ENCODE measurements around the gene TMC5. TPM values are rescaled to one million over a fixed set of nuclear protein-coding genes. Genes with fewer than 3 reads are reported as not detected.

The TMC5 gene, protein sequence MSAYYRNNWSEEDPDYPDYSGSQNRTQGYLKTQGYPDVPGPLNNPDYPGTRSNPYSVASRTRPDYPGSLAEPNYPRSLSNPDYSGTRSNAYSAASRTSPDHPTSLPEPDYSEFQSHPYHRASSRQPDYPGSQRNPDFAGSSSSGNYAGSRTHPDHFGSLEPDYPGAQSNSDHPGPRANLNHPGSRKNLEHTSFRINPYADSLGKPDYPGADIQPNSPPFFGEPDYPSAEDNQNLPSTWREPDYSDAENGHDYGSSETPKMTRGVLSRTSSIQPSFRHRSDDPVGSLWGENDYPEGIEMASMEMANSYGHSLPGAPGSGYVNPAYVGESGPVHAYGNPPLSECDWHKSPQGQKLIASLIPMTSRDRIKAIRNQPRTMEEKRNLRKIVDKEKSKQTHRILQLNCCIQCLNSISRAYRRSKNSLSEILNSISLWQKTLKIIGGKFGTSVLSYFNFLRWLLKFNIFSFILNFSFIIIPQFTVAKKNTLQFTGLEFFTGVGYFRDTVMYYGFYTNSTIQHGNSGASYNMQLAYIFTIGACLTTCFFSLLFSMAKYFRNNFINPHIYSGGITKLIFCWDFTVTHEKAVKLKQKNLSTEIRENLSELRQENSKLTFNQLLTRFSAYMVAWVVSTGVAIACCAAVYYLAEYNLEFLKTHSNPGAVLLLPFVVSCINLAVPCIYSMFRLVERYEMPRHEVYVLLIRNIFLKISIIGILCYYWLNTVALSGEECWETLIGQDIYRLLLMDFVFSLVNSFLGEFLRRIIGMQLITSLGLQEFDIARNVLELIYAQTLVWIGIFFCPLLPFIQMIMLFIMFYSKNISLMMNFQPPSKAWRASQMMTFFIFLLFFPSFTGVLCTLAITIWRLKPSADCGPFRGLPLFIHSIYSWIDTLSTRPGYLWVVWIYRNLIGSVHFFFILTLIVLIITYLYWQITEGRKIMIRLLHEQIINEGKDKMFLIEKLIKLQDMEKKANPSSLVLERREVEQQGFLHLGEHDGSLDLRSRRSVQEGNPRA
- total RNA-seq: not detected in 2 replicates

DNA sequence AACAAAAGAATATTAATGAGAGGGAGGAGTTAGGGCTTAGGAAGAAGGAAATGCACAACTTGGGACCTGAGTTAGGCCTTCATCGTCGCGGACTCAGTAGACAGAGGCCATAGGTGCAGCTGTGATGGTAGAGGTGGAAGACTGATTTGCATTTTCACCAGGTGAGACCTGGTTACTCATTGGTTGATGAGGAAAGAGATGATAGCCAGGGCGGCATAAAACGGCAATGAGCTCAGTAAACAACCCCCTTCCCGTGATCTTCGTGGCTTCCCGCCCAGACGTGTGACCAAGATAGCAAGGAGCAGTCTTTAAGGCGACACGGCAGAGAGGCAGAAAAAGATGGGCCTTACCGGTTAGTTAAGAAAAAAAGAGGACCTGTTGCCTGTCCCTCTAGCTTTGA is at the start of gene TMC5:
TSS of gene TMC5 (plus strand) at position 244 of the 400 bp plus-strand sequence. CDS start 22,156 bp downstream, outside the sequence.

DNA sequence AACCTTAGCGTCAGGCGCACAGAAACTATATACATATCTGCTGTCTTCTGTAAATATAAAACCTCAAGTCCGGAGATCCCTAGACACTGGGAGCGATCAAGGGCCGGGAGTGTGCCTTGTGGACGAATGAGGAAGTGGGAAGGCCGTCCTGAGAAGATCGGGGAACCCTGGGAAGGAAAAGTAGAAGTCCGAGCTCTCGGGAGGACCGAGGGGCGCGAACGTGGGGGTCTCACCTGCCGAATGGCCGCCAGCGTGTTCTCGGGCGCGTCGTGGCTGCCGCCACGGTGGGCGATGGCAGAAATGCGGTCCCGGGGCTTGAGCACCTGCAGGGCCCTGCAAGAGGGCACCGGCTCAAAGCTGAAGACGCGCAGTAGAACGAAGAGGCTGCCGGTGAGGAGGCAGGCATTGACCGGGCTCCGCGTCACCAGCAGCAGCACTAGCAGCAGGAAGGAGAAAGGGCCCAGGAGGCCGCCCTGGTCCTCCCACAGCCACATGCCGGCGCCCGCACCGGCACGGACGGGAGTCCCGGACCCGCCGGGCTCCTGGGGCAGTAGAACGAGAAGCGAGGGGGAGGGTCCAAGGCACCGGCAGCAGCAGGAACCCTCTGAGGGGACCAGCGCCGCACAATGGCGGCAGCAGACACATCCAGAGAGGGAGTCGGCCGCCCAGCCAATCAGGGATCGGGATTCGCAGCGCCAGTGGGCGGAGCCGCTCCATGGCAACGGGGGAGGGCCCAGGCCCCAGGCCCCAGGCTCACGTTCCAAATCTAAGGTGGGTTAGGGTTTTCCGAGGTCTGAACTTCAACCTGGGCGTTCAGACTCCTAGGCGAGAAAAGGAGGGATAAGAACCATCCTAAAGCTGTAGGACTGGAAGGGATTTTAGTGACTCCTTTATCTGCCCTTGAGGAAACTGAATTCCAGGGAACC is 104.1 kb downstream of the TMC5 start, which contains the start of gene GDE1:
TSS of gene GDE1 (minus strand) at position 628 of the 926 bp plus-strand sequence. CDS start at position 494, 134 bp downstream.

DNA sequence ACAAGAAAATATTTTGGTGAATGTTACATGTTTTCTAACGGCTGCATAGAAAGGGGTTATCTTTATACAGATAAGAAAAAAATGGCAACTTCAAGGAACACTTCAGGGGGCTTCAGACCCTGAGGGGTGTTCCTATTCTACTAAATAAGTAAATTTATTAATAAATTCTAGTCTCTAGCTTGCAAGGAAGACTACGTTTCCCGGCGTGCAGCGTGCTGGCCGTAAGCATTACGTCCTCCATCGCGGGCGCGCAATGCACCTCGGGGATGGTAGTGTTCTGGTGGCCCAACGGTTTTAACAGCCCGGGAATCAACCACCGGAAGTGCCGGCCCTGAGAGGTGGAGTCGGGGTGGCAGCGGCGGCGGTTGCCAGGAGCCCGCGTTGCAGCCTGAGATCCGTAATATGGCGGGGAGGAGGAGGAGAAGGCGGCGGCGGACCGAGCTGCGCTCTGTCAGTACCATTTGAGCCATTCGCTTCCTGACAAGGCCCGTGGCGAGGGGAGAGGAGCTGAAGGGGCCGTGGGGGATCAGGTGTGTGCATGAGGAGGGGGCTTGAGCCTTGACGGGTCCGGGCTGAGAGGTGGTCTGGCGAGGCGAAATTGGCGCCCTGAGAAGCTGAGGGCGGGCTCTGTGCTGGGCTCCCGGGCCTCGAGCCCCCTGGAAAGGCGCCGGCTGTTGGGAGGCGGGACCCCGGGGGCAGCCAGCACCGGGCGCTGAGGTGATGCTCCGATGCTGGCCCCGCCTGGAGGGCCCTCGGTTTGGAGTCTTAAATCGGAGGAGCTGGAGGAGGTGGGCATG is 106.1 kb downstream of the TMC5 start, which contains the start of gene CCP110:
TSS of gene CCP110 (plus strand) at position 384 of the 797 bp plus-strand sequence. CDS start 3,940 bp downstream, outside the sequence.

Other genes with a start within 250 kb of the TMC5 start
- under 0.01 TPM in 2 replicates for gene SYT17, start 249.6 kb upstream of the TMC5 start, total RNA-seq
- under 0.01 TPM in 1 of 2 replicates, not detected in the other for gene CLEC19A, start 132.2 kb upstream of the TMC5 start, total RNA-seq
- gene GDE1, start 104.2 kb downstream of the TMC5 start, total RNA-seq: 46.8 and 48.1 TPM in 2 replicates
- 11.8 and 17.1 TPM in 2 replicates for gene CCP110, start 106.1 kb downstream of the TMC5 start, total RNA-seq
- gene VPS35L, start 137.8 kb downstream of the TMC5 start, total RNA-seq: 24.8 and 26.1 TPM in 2 replicates

Data from regular cardiac myocyte (primary cell).